Measurements from ENCODE around the gene KNDC1.

- TF ChIP-seq CTCF (conservative IDR thresholded peaks at IDR 0.05 in 1 of 2, IDR thresholded peaks at IDR 0.05 in 1 of 2; ENCODE audit: extremely low read depth in 1 of 2, insufficient read depth in 1 of 2, low read depth in 1 of 2, low read length in 2 of 2), result no peak
- no peak for TF ChIP-seq EZH2 (IDR thresholded peaks at IDR 0.05; ENCODE audit: borderline replicate concordance, low read length)
These were observed 27.3 kb upstream of the KNDC1 start for GRCh38 chr10:133132473-133133291.
